ENCODE results near the gene CEP192. TPM values are rescaled to one million over a fixed set of nuclear protein-coding genes. Genes with fewer than 3 reads are reported as not detected.

Gene CEP192
- polyA plus RNA-seq, 1 donor (not counting 4 experiments of a cell fraction or from before 2014, with no cell fraction given), result 16.6 TPM

DNA sequence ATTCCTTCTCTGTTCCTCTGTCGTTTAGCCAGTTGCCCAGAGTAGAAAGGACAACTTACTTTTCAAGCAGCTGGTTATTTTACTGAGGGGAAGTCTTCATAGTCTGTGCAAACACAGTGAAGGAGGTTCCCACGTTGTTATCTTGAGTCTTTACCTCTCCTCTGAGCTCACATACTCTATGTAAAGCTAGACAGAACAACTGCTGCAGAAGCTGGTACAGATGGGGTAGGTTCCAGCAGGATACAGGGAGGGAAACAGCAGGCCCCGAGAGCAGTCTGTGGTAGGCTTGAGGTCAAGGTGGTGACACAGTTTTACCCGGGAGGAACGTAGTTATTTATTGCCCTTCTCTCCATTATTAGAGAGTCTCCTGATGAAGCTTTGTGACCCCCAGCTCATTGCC lies 134.0 kb downstream of the CEP192 start:
- TF ChIP-seq, protein P1, sequence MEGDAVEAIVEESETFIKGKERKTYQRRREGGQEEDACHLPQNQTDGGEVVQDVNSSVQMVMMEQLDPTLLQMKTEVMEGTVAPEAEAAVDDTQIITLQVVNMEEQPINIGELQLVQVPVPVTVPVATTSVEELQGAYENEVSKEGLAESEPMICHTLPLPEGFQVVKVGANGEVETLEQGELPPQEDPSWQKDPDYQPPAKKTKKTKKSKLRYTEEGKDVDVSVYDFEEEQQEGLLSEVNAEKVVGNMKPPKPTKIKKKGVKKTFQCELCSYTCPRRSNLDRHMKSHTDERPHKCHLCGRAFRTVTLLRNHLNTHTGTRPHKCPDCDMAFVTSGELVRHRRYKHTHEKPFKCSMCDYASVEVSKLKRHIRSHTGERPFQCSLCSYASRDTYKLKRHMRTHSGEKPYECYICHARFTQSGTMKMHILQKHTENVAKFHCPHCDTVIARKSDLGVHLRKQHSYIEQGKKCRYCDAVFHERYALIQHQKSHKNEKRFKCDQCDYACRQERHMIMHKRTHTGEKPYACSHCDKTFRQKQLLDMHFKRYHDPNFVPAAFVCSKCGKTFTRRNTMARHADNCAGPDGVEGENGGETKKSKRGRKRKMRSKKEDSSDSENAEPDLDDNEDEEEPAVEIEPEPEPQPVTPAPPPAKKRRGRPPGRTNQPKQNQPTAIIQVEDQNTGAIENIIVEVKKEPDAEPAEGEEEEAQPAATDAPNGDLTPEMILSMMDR (optimal IDR thresholded peaks at IDR 0.05 in 1 of 3, IDR thresholded peaks at IDR 0.05 in 1 of 3, conservative IDR thresholded peaks at IDR 0.05 in 1 of 3; ENCODE audit: extremely low read depth in 1 of 3, insufficient read depth in 2 of 3, low read length in 3 of 3), result no peak
- TF ChIP-seq EZH2 (IDR thresholded peaks at IDR 0.05; ENCODE audit: low read length), result no peak
- Histone ChIP-seq H3K9me3 (ENCODE audit: control insufficient read depth, low read depth, low read length) (no peaks in the 10 kb centered on the region), H3K4me2 (ENCODE audit: control insufficient read depth, extremely low read depth, insufficient read depth, low read depth, low read length) (no peak overlapping the region), H3K27ac (ENCODE audit: control insufficient read depth, insufficient read depth, low read length) (no peak overlapping the region), H4K20me1 (ENCODE audit: control insufficient read depth, extremely low read depth, insufficient read depth, low read length) (no peaks in the 10 kb centered on the region), H2AFZ (ENCODE audit: control insufficient read depth, low read length) (no peak overlapping the region), H3K9me1 (ENCODE audit: control insufficient read depth, extremely low read depth, insufficient read depth, low read length) (no peaks in the 10 kb centered on the region), H3K4me3 (ENCODE audit: control insufficient read depth in 2 of 3, extremely low read depth in 1 of 3, insufficient read depth in 2 of 3, low read depth in 1 of 3, low read length in 3 of 3) (no peak overlapping the region), H3K9ac (ENCODE audit: control insufficient read depth, extremely low read depth, insufficient read depth, low read length) (no peak overlapping the region), H3K36me3 (ENCODE audit: control insufficient read depth in 2 of 2, extremely low read depth in 1 of 2, insufficient read depth in 2 of 2, low read length in 2 of 2) (peaks cover 4 to 7% of the 10 kb centered on the region in 2 experiments), H3K4me1 (ENCODE audit: control insufficient read depth, extremely low read depth, insufficient read depth, low read length) (peaks cover 9% of the 10 kb centered on the region), H3K27me3 (ENCODE audit: control insufficient read depth, extremely low read depth, insufficient read depth, low read length) (no peaks in the 10 kb centered on the region), H3K79me2 (ENCODE audit: control insufficient read depth, insufficient read depth, low read length) (no peaks in the 10 kb centered on the region)
- dilution Hi-C loops (cut with MboI; ENCODE audit: extremely low pct_ligation_motif_present, low sequenced_read_pairs), result no loop called here
- FAIRE-seq (no peak), DNase-seq (ENCODE audit: low read depth, low spot score) (no peak)

DNA sequence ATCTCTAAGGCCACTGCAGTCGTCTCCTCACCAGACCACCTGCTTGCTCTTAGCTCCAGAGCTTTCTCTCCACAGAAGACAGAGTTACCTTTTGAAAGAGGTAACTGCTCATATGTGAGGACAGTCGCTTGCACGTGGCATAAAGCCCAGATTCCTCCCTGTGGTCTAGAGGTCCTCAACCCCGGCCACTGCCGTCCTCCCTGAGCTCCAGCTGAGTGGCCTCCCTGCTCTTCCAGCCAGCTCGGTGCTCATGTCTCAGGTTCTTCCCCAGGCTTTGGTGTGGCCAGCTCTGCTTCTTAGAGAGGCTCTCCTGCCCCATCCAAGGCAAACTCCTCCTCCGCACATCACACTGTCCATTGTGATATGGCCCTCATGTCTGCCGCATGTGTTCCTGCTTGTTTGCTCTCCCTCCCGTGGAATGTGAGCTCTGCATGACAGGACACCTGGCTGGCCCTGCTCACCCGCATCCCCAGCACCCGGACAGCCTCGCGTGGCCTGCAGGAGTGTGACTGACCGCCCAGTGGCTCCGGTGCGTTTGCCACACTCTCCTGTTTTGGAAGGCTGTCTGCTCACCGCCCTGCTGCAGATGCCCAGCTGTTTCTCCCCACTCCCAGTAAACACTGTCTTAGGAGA lies 135.9 kb downstream of the CEP192 start:
- no peak overlapping the region for H3K27ac ChIP-seq (ENCODE audit: control insufficient read depth, insufficient read depth, low read length)
- no peaks in the 10 kb centered on the region for H4K20me1 ChIP-seq (ENCODE audit: control insufficient read depth, extremely low read depth, insufficient read depth, low read length)
- no peaks in the 10 kb centered on the region for H3K9me3 ChIP-seq (ENCODE audit: control insufficient read depth, low read depth, low read length)
- no peaks in the 10 kb centered on the region for H3K79me2 ChIP-seq (ENCODE audit: control insufficient read depth, insufficient read depth, low read length)
- H3K4me3 ChIP-seq (ENCODE audit: control insufficient read depth in 2 of 3, extremely low read depth in 1 of 3, insufficient read depth in 2 of 3, low read depth in 1 of 3, low read length in 3 of 3), result no peak overlapping the region
- no peak overlapping the region for H3K4me2 ChIP-seq (ENCODE audit: control insufficient read depth, extremely low read depth, insufficient read depth, low read depth, low read length)
- no peaks in the 10 kb centered on the region for H3K27me3 ChIP-seq (ENCODE audit: control insufficient read depth, extremely low read depth, insufficient read depth, low read length)
- H3K9me1 ChIP-seq (ENCODE audit: control insufficient read depth, extremely low read depth, insufficient read depth, low read length), result no peaks in the 10 kb centered on the region
- peaks cover 9% of the 10 kb centered on the region for H3K4me1 ChIP-seq (ENCODE audit: control insufficient read depth, extremely low read depth, insufficient read depth, low read length)
- no peak overlapping the region for H3K9ac ChIP-seq (ENCODE audit: control insufficient read depth, extremely low read depth, insufficient read depth, low read length)
- DNase-seq (ENCODE audit: low read depth, low spot score) (no peak), FAIRE-seq (no peak)
- dilution Hi-C loops (cut with MboI; ENCODE audit: extremely low pct_ligation_motif_present, low sequenced_read_pairs), result no loop called here
- no peak overlapping the region for H2AFZ ChIP-seq (ENCODE audit: control insufficient read depth, low read length)
- TF ChIP-seq EZH2 (IDR thresholded peaks at IDR 0.05; ENCODE audit: low read length), result no peak
- TF ChIP-seq, protein P1 (optimal IDR thresholded peaks at IDR 0.05 in 1 of 3, IDR thresholded peaks at IDR 0.05 in 1 of 3, conservative IDR thresholded peaks at IDR 0.05 in 1 of 3; ENCODE audit: extremely low read depth in 1 of 3, insufficient read depth in 2 of 3, low read length in 3 of 3), result no peak
- H3K36me3 ChIP-seq (ENCODE audit: control insufficient read depth in 2 of 2, extremely low read depth in 1 of 2, insufficient read depth in 2 of 2, low read length in 2 of 2), result peaks cover 4 to 7% of the 10 kb centered on the region in 2 experiments

Measured in keratinocyte (primary cell).